GM19193 (cell line): ENCODE results near the gene GPATCH11.

Experiments used
- POLR2A ChIP-seq: IDR thresholded peaks from 4 replicates; pipeline ENCODE4 v1.6.1; 2011; ENCODE audit not compliant: insufficient read depth, insufficient read length; ENCODE audit errors: extremely low read depth

Gene GPATCH11

DNA sequence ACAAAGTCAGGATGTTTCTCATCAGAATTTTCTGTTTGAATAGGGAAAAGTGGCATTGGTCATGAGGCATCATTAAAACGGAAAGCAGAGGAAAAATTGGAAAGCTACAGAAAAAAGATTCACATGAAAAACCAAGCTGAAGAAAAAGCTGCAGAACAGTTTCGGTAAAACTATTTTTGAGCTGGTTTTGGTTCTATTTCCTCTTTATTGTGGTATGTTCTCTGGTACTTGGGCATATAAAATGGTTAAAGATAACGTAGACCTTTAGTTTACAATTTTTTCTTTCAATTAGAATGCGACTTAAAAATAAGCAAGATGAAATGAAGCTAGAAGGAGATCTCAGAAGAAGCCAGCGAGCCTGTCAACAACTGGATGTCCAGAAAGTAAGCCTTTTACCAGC is 7.6 kb downstream of the GPATCH11 start:
- TF ChIP-seq POLR2A, result no peak

DNA sequence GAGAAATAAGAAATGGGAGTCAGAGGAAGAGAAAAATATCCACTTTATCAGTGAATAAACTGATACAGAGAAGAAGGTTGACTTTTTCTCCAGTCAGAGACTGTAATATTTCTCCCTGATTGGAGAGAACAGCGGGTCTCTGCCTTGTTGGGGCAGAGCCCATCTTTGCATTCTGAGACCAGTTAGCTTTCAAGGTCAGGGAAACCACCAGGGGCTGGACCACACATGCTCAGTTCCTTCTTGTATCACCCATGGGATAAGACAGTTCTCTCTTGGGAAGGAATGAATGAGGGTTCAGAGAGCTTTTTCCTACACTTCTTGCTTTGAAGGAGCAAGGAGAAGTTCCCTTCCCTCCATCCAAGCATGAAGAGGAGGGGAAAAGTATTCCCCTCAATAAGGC is 12.2 kb downstream of the GPATCH11 start:
- TF ChIP-seq POLR2A, result no peak

- no peak for TF ChIP-seq POLR2A
Observed at GRCh38 chr2:37098416-37099118, 14.2 kb downstream of the GPATCH11 start.

DNA sequence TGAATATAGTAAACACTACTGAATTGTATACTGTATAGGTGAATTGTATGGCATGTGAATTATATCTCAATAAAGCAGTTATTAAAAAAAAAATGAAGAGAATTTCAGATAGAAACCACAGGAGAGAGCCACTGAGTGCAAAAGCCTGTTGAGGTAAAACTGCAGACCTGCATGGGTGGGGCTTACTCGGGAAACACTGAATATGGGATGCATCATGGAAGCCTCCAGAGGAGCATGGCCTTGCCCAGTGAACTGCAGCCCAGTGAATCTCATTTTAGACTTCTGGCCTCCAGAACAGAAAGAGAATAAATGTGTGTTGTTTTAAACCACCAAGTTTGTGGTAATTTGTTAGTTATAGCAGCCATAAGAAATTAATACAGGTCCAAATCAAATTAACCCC is 15.7 kb downstream of the GPATCH11 start:
- no peak for TF ChIP-seq POLR2A

DNA sequence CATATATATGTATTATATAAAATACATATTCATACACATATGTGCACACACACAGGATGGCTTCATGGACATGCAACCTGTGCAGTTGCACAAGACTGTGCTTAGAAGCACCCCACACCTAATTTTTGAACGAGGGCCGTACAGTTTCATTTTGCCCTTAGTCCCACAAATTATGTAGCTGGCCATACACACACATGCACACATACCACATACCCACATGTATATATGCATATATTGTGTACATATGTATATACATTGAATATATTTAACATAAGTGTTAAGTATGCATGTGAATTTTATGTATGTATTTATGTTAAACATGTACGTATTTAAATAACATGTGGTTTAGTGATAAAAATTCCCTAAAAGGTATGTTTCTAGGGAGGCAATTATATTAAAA is 18.3 kb downstream of the GPATCH11 start:
- TF ChIP-seq POLR2A, result no peak

DNA sequence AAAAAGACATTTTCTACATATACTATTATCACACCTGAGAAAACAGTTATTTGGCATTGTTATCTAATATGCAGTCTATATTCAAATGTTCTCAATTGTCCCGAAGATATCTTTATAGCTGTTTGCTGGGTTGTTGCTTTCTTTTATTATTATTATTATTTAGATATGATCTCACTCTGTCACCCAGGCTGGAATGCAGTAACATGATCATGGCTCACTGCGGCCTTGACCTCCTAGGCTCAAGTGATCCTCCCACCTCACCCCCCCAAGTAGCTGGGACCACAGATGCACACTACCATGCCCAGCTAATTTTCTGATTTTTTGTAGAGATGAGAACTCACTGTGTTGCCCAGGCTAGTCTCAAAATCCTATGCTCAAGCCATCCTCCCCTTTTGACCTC is 19.9 kb downstream of the GPATCH11 start:
- no peak for TF ChIP-seq POLR2A

DNA sequence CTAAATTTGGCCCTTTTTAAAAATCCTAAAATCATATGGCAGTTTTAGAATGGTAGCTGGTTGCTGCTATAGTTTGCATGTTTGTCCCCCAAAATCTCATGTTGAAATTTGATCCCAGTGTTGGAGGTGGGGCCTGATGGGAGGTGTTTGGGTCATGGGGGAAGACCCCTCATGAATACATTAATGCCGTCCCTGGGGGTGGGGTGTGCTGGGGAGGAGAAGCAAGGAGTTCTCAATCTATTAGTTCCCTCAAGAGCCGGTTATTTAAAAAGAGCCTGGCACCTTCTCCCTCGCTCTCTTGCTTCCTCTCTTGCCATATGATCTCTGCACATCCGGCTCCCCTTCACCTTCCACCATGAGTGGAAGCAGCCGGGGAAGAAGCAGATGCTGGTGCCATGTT is 20.8 kb downstream of the GPATCH11 start:
- TF ChIP-seq POLR2A, result no peak

- TF ChIP-seq POLR2A, result no peak
Observed at GRCh38 chr2:37109523-37109922, 25.2 kb downstream of the GPATCH11 start.

GRCh38 chr2:37110306-37111212 is 26.2 kb downstream of the GPATCH11 start:
- no peak for TF ChIP-seq POLR2A

DNA sequence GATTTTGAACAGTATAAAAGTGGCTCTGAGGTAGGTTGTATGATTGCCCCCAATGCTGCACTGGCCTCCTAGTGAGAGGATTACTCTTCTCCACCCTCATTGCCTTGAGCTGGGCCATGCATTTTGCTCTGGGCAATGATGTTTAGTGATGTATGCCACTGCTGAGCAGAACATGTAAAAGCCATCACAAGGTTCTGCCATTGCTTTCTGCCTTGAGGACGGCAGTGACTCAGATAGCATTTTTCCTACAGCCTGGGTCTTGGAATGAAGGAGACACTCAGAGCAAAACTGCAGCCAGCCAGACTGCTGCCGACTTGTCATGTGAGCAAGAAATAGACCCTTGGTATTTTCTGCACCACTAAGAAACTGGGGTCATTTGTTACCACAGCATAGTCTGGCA is 27.6 kb downstream of the GPATCH11 start:
- no peak for TF ChIP-seq POLR2A

- no peak for TF ChIP-seq POLR2A
Observed at GRCh38 chr2:37117566-37117965, 33.2 kb downstream of the GPATCH11 start.

GRCh38 chr2:37119157-37119556 is 34.8 kb downstream of the GPATCH11 start:
- TF ChIP-seq POLR2A, result no peak

DNA sequence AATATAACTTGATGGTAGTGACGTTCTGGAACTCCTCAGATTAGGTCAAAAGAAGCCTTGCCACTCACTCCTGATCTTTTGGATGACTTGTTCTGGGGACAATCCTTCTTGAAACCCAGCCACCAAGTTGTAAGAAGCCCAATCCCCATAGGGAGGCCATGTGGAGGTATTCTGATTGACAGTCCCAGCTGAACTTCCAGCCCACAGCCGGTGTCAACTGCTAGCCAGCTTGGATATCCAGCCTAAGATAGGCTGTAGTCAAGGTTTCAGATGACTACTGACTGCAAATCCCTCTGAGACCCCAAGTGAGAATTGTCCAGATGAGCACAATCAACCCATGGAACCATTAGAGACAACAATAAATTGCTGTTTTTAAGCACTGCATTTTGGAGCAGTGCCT is 41.1 kb downstream of the GPATCH11 start:
- no peak for TF ChIP-seq POLR2A

GRCh38 chr2:37132914-37133313 is 48.6 kb downstream of the GPATCH11 start:
- TF ChIP-seq POLR2A, result no peak

DNA sequence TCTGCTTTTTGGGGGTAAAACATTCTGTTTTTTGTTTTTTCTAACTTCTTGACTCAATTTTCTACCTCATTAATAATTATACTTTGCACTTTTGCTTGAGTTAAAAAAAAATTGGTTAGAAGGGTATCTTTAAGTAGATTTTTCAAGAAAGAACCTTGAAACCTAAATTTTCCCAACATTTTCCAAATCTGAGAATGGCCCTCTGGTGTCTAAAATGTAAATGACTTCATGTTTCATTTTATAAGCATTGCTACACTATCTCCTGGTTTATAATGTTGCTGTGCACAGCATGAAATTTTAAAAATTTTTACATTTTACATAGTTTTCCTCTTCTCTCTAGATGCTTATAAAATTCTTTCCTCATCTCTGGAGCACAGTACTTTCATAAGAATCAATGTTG is 58.2 kb downstream of the GPATCH11 start:
- no peak for TF ChIP-seq POLR2A

- TF ChIP-seq POLR2A, result no peak
Observed at GRCh38 chr2:37143974-37144373, 59.7 kb downstream of the GPATCH11 start.
